GM21390 (cell line): ENCODE results near the gene SH2D3A.

Experiments used
- ATAC-seq: cut with Tn5 transposase; IDR thresholded peaks from one replicate; pipeline ENCODE4 v1.9.1; 2021; ENCODE audit not compliant: unreplicated experiment

The SH2D3A gene

DNA sequence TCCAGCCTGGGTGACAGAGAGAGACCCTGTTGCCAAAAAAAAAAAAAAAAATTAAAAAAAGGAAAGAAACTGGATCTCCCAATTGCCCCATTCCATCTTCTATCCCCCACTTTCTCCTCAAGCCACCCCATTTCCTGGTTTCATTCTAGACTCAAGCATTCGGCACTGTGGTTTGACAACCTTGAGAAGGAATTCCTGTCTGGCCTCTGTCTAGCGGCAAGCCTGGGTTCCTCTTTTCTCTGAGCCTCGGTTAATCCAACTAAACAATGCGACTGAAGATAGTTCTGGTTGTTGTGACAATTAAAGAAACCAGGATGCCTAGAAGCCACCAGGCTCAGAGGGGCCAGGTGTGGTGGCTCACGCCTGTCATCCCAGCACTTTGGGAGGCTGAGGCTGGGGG, 43.5 kb downstream of the SH2D3A start:
- ATAC-seq = no peak

DNA sequence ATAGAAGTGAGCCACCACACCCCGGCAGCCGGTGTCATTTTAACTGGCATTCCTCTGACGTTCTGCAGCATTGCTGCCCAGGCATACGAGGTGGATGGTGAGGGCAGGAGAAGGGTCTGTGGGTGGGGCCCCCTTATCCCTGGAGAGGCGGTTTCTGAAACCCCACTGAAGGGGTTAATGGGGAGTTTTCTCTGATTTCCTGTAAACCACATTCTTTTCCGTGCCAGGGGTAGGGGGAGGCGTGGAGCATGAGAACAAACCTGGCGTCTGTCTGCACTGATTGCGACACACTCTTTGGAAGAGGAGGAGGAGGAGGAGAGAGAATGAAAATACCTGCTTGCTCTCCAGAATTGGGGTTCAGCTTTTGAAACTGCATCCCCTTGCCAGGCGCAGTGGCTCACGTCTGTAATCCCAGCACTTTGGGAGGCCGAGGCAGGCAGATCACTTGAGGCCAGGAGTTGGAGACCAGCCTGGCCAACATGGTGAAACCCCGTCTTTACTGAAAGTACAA, 44.1 kb downstream of the SH2D3A start:
- ATAC-seq = no peak

DNA sequence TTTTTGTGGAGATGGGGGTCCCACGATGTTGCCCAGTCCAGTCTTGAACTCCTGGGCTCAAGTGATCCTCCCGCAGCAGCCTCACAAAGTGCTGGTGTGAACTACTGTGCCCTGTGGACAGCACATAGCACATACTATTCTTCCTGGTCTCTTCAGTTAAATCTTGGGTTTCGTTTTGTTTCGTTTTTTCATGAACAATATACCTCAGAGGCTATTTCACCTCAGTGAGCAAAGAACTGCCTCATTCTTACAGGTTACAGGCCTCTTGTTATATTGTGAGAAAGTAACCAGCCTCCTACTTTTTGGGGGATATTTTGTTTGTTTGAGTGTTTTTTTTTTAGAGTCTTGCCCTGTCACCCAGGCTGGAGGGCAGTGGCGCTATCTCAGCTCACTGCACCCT, 45.5 kb downstream of the SH2D3A start:
- no peak for ATAC-seq

DNA sequence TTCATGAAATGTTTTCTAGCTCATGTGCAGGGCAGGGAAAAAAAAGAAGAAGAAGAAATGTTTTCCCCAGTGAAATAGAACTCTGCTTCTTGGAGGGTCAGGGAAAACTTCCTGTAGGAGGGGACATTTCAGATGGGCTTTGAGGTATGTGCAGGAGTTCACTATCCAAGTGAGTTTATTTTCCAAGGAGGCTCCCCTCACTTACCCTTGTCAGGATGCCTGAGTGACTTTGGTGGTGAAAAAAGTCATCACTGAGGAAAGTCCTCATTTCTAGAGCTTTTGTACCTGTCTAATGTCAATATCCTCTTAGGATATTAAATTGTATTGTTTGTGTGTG, 46.1 kb downstream of the SH2D3A start:
- ATAC-seq = no peak

- no peak for ATAC-seq
Measured at GRCh38 chr19:6720369-6721137, 46.7 kb downstream of the SH2D3A start, which contains the start of gene C3. TSS of gene C3 (minus strand) at chr19:6720650. CDS start at chr19:6720589, 61 bp downstream.

- ATAC-seq = no peak
Measured at GRCh38 chr19:6719992-6720368, 47.3 kb downstream of the SH2D3A start.

DNA sequence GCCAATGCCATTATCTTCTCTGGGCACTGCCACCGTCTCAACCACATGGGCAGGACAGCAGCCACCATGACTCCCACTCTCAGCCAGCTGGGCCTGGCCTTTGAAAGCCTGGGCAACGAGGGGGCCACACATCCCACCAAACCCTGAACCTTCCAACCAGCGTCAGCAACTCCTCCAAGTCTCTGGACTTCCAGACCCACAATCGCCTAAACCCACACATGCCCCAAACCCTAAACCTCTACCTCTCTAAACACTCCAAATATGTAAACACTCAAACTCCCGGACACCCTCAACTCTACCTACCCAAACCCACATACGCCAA, 47.7 kb downstream of the SH2D3A start:
- ATAC-seq = no peak

DNA sequence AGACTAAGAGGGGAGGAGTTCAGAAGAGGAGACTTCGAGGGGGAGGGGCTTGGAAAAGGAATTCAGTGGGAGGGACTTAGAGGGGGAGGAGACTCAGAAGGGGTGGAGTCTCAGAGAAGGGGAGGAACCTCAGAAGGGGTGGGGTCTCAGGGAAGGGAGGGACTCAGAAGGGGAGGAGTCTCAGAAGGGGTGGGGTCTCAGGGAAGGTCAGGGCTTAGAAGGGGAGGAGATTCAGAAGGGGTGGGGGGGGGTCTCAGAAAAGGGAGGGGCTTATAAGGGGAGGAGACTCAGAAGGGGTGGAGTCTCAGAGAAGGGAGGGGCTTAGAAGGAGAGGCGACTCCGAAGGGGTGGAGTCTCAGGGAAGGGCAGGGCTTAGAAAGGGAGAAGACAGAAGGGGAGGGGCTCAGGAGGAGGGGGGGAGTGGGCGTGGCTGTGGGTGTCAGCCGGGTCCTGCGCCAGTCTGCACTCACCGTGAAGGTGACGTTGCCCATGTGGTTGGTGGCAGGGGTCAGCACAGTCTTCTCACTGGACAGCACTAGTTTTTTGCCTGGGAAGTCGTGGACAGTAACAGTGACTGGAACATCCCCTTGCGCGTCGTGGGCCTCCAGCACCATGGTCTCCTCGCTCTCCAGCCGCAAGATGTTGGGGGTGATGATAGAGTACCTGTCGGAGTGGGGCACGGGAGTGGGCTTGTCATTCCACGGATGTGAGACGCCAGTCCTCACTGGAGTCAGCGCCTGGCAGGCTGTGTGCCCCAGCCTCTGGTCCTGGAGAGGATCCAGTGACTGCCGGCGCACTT, 48.3 kb downstream of the SH2D3A start:
- no peak for ATAC-seq

- no peak for ATAC-seq
Measured at GRCh38 chr19:6718111-6718740, 49.0 kb downstream of the SH2D3A start.

DNA sequence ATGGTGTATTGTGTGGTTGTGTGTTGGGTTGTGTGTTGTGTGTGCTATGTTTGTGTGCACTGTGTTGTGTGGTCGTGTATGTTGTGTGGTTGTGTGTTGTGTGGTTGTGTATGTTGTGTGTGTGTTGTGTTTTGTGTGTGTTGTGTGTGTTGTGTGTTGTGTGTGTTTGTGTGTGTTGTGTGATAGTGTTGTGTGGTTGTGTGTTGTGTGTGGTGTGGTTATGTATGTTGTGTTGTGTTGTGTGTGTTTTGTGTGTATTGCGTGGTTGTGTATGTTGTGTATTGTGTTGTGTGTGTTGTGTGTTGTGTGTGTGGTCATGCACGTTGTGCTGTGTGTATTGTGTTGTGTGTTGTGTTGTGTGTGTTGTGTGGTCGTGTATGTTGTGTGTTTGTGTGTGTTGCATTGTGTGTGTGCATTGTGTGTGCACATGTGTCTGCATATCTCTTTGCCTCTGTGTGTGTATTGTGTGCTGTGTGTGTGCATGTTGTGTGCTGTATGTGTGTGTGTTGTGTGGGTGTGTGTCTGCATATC, 49.7 kb downstream of the SH2D3A start:
- no peak for ATAC-seq

- no peak for ATAC-seq
Measured at GRCh38 chr19:6717036-6717435, 50.2 kb downstream of the SH2D3A start.

GRCh38 chr19:6716610-6716970, 50.6 kb downstream of the SH2D3A start:
- ATAC-seq = no peak

DNA sequence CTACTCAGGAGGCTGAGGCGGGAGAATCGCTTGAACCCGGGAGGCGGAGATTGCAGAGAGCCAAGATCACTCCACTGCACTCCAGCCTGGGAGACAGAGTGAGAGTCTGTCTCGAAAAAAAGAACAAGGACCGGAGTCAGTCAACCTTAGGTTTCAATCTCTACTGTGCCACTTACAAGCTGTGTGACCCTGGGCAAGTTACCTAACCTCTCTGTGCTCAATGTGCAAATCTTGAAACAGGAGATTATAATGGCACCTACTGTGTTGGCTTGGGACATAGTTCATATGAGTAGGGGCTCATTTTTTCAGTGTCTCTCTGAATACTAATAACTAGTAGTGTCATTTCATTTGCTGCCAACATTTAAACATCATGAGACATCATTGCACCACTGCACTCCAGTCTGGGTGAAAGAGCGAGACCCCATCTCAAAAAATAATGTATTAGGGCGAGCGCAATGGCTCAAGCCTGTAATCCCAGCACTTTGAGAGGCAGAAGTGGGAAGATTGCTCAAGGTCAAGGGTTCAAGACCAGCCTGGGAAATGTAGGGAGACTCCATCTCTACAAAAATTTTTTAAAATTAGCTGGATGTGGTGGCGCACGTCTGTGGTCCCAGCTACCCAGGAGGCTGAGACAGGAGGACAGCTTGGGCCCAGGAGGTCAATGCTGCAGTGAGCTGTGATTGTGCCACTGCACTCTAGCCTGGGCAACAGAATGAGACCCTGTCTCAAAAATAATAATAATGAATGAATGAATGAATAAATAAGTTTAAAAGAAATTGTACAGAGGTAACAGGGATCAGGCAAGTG, 52.3 kb downstream of the SH2D3A start:
- no peak for ATAC-seq

DNA sequence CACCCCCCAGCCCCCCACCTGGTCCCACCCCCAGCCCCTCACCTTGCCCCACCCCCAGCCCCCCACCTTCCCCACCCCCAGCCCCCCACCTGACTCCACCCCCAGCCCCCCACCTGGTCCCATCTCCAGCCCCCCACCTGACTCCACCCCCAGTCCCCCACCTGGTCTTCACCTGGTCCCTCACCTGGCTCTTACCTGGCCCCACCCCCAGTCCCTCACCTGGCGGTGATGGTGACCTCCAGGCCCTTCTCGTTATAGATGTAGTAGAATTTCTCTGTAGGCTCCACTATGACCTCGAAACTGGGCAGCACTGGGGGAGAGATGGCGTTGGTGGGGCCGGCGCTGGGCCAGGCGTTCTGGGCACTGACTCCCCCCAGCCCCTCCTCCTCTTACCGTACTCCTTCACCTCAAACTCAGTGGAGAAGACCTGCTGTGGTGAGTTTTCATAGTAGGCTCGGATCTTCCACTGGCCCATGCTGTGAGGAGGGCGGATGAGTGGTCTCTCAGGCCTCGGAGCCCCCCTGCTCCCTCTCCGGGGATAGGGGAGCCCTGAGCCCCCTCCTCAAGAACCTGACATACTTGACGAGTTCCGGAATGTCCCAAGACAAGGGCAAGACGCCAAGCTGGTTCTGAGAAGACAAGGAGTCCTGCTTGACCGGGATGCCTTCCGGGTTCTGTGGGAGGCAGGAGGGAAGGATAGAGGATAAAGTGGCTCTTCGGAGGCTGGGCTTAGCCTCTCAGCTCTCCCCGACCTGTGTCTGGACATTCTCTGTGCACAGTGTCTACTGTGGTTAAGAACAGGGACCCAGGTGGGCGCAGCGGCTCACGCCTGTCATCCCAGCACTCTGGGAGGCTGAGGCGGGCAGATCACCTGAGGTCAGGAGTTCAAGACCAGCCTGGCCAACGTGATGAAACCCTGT, 53.2 kb downstream of the SH2D3A start:
- no peak for ATAC-seq

DNA sequence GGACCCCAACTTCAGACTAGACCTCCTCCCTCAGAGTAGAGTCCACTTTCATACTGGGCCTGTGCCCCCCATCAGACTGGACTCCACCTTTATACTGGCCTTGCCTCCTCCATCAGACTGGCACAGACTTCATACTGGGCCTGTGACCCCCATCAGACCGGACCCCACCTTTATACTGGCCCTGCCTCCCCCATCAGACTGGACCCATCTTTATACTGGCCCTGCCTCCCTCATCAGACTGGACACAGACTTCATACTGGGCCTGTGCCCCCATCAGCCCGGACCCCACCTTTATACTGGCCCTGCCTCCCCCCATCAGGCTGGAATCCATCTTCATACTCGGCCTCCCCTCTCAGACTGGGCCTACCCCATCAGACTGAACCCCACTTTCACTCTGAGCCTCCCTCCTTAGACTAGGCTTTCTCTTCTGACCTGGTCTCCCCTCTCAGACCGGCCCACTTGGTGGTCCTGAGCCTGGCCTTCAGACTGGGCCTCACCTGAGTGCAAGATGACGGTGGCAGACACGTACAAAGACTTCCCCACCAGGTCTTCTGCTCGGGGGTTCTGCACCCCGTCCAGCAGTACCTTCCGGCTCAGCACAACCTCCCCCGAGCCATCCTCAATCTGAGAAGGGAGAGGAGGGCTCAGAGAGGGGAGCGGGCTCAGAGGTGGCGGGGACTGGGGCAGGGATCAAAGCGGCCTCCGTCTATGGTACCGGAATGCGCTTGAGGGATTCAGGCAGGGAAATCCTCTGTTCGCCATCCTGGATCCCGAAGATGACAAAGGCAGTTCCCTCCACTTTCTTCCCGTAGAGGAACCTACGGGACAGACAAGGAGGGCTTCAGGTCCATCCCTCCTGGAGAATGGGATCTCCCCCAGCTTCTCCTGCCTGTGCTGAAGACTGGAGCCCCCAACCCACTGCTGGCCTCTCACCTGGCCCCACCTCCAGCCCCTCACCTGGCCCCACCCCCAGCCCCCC, 54.3 kb downstream of the SH2D3A start:
- ATAC-seq = no peak

DNA sequence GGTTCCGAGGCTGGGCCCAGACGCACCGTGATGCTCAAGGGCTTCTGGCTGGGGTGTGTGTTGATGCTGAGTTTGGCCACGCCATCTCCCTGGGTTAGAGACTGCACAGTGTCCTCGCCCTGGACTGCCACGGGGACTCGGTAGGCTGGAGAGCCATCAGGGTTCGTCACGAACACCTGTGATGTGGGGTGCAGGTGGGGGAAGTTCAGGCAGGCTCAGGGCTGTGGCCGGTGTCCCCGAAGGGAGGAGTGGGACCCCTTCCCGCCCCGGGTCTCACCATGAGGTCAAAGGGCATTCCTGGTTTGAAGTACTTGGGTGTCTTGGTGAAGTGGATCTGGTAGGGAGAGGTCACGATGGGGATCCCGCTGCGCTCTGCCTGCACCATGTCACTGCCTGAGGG, 55.0 kb downstream of the SH2D3A start:
- ATAC-seq = no peak

DNA sequence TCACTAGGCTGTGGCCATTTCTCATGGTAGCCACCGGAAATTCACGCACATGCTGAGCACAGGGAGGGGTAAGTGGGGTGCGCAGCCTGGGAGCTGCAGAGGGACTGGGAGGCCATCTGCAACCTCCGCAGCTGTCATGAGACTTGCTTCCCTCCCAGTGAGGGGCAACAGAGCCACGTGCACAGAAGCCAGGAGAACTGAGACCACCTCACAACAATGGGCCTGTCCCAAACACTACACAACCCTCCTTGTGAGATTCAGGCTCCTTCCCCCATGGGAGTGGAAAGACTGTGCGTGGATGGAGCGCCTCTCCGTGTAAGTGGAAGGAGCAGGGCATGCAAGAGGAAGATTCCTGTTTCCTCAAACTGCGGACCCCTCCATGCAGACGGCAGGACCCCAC, 55.6 kb downstream of the SH2D3A start:
- no peak for ATAC-seq

- ATAC-seq = no peak
Measured at GRCh38 chr19:6711078-6711361, 56.2 kb downstream of the SH2D3A start.
